Activated CD8-positive, alpha-beta memory T cell treated with anti-CD3 and anti-CD28 coated beads for 24 hours (primary cell): Measurements from ENCODE around the gene C20orf204.

ENCODE experiments used
- DNase-seq: peaks from one replicate; pipeline ENCODE4 v3.0.0-alpha.2; 2020

C20orf204 gene

GRCh38 chr20:64042054-64042781 lies 6.2 kb downstream of the C20orf204 start:
- no peak for DNase-seq

GRCh38 chr20:64043768-64044167 lies 7.8 kb downstream of the C20orf204 start:
- DNase-seq, result no peak

GRCh38 chr20:64044484-64045247 lies 8.7 kb downstream of the C20orf204 start:
- no peak for DNase-seq

- no peak for DNase-seq
Observed at GRCh38 chr20:64045346-64046011, 9.5 kb downstream of the C20orf204 start.

GRCh38 chr20:64047046-64047389 lies 11.0 kb downstream of the C20orf204 start:
- DNase-seq, result no peak

GRCh38 chr20:64047968-64048401 lies 12.0 kb downstream of the C20orf204 start:
- no peak for DNase-seq

- no peak for DNase-seq
Observed at GRCh38 chr20:64048402-64049044, 12.5 kb downstream of the C20orf204 start.

GRCh38 chr20:64049060-64049877 lies 13.3 kb downstream of the C20orf204 start, which contains the start of gene SOX18:
Gene SOX18, minus strand, starts transcription at chr20:64049639. Its CDS starts 123 bp downstream, at chr20:64049516.
- no peak for DNase-seq

GRCh38 chr20:64049878-64050260 lies 13.9 kb downstream of the C20orf204 start:
- DNase-seq, result no peak

- DNase-seq, result no peak
Observed at GRCh38 chr20:64050261-64051032, 14.5 kb downstream of the C20orf204 start.

GRCh38 chr20:64051033-64051452 lies 15.1 kb downstream of the C20orf204 start:
- DNase-seq, result no peak

GRCh38 chr20:64051561-64052325 lies 15.8 kb downstream of the C20orf204 start:
- DNase-seq, result no peak

GRCh38 chr20:64052326-64052722 lies 16.3 kb downstream of the C20orf204 start:
- DNase-seq, result no peak

- DNase-seq, result no peak
Observed at GRCh38 chr20:64052987-64053840, 17.2 kb downstream of the C20orf204 start.

GRCh38 chr20:64053841-64054661 lies 18.1 kb downstream of the C20orf204 start:
- DNase-seq, result no peak

GRCh38 chr20:64055396-64055892 lies 19.5 kb downstream of the C20orf204 start:
- DNase-seq, result no peak

GRCh38 chr20:64055893-64056638 lies 20.1 kb downstream of the C20orf204 start:
- no peak for DNase-seq

GRCh38 chr20:64056639-64056888 lies 20.6 kb downstream of the C20orf204 start:
- DNase-seq, result no peak
